Femur (tissue), 1 donor: ENCODE data around the gene KCNG2.
A peak's percentile ranks its signal among the peaks of the same experiment; 100 is the strongest.

Experiments used
- DNase-seq: peaks from one replicate; pipeline ENCODE4 v3.0.0-alpha.2; 2017

KCNG2 gene

GRCh38 chr18:79889569-79889968 lies 91.8 kb downstream of the KCNG2 start:
- no peak for DNase-seq

- no peak for DNase-seq
These were observed 92.9 kb downstream of the KCNG2 start for GRCh38 chr18:79890674-79891073.

GRCh38 chr18:79896738-79897137 lies 99.0 kb downstream of the KCNG2 start:
- no peak for DNase-seq

GRCh38 chr18:79897940-79898625 lies 100.3 kb downstream of the KCNG2 start:
- no peak for DNase-seq

GRCh38 chr18:79898952-79899608 lies 101.3 kb downstream of the KCNG2 start:
- DNase-seq, result no peak

- no peak for DNase-seq
These were observed 102.1 kb downstream of the KCNG2 start for GRCh38 chr18:79899609-79900445.

GRCh38 chr18:79900610-79901570 lies 103.2 kb downstream of the KCNG2 start:
- no peak for DNase-seq

- no peak for DNase-seq
These were observed 103.9 kb downstream of the KCNG2 start for GRCh38 chr18:79901665-79902064.

GRCh38 chr18:79902075-79902474 lies 104.3 kb downstream of the KCNG2 start:
- DNase-seq, result no peak

GRCh38 chr18:79902640-79903039 lies 104.9 kb downstream of the KCNG2 start:
- no peak for DNase-seq

GRCh38 chr18:79903071-79903635 lies 105.4 kb downstream of the KCNG2 start:
- DNase-seq, result no peak

GRCh38 chr18:79903787-79904356 lies 106.1 kb downstream of the KCNG2 start:
- no peak for DNase-seq

- no peak for DNase-seq
These were observed 106.8 kb downstream of the KCNG2 start for GRCh38 chr18:79904357-79905147.

GRCh38 chr18:79905389-79905911 lies 107.7 kb downstream of the KCNG2 start:
- no peak for DNase-seq

GRCh38 chr18:79905993-79906392 lies 108.3 kb downstream of the KCNG2 start:
- DNase-seq, result no peak

GRCh38 chr18:79906706-79907105 lies 109.0 kb downstream of the KCNG2 start:
- no peak for DNase-seq

- no peak for DNase-seq
These were observed 113.0 kb downstream of the KCNG2 start for GRCh38 chr18:79910563-79911343.

GRCh38 chr18:79911344-79912270 lies 113.9 kb downstream of the KCNG2 start:
- DNase-seq, result peak; percentile 72
